Neural cell (in vitro differentiated cells): ENCODE data around the gene TPI1. TPM values are rescaled to one million over a fixed set of nuclear protein-coding genes. Genes with fewer than 3 reads are reported as not detected.
A peak's percentile ranks its signal among the peaks of the same experiment; 100 is the strongest.

ENCODE experiments used
- H2AFZ ChIP-seq: fragments of 200-600, 300-800 bp; sonication (generic), shearing (Covaris generic); 2 replicates; pipeline ENCODE4 v1.6.0; 2014; ENCODE audit warnings: low read depth, mild to moderate bottlenecking, antibody characterized with exemption, low read length, moderate library complexity
- H3F3A ChIP-seq: fragments of 200-600 bp; shearing (Covaris generic); 2 replicates; pipeline ENCODE4 v1.6.1; 2016; ENCODE audit warnings: mild to moderate bottlenecking, moderate library complexity, mixed read lengths, antibody characterized with exemption, low read length; ENCODE audit not compliant: insufficient read depth, poor library complexity, severe bottlenecking
- H3K27ac ChIP-seq: fragments of 200-600, 300-800 bp; sonication (generic), shearing (Covaris generic); 2 replicates; pipeline ENCODE4 v1.5.1; 2014; ENCODE audit warnings: mild to moderate bottlenecking, low read length, moderate library complexity
- H3K27me3 ChIP-seq: fragments of 300-800, 200-600 bp; sonication (generic), shearing (Covaris generic); 2 replicates; pipeline ENCODE4 v1.6.0; 2014; ENCODE audit warnings: mild to moderate bottlenecking, low read depth, low read length, moderate library complexity; ENCODE audit not compliant: insufficient read depth
- H3K36me3 ChIP-seq: fragments of 300-800, 200-600 bp; sonication (generic), shearing (Covaris generic); 2 replicates; pipeline ENCODE4 v1.5.1; 2014; ENCODE audit warnings: mild to moderate bottlenecking, antibody characterized with exemption, low read length, moderate library complexity; ENCODE audit not compliant: insufficient read depth
- H3K4me2 ChIP-seq: fragments of 300-800, 200-600 bp; sonication (generic), shearing (Covaris generic); 2 replicates; pipeline ENCODE4 v1.6.0; 2014; ENCODE audit warnings: mild to moderate bottlenecking, low read length
- H3K4me3 ChIP-seq: fragments of 300-800, 200-600 bp; sonication (generic), shearing (Covaris generic); 2 replicates; pipeline ENCODE4 v1.5.1; 2014; ENCODE audit warnings: mild to moderate bottlenecking, low read length, moderate library complexity
- H3K79me2 ChIP-seq: fragments of 200-600 bp; shearing (Covaris generic); replicated peaks from 2 replicates; pipeline ENCODE4 v1.6.0; 2014; ENCODE audit warnings: mild to moderate bottlenecking, low read length, moderate library complexity; ENCODE audit not compliant: insufficient read depth
- H3K9ac ChIP-seq: fragments of 300-800, 200-600 bp; sonication (generic), shearing (Covaris generic); 2 replicates; pipeline ENCODE4 v1.6.1; 2016; ENCODE audit warnings: mild to moderate bottlenecking, low read length, mixed read lengths
- H3K9me2 ChIP-seq: fragments of 200-600 bp; shearing (Covaris generic); 2 replicates; pipeline ENCODE4 v1.6.1; 2016; ENCODE audit warnings: mild to moderate bottlenecking, low read length, mixed read lengths; ENCODE audit not compliant: insufficient read depth
- H3K9me3 ChIP-seq: fragments of 200-600, 300-800 bp; sonication (generic), shearing (Covaris generic); 2 replicates; pipeline ENCODE4 v1.6.1; 2016; ENCODE audit warnings: mild to moderate bottlenecking, mixed run types, low read length, moderate library complexity, mixed read lengths
- H4K20me1 ChIP-seq: fragments of 200-600 bp; shearing (Covaris generic); 2 replicates; pipeline ENCODE4 v1.6.1; 2016; ENCODE audit warnings: mild to moderate bottlenecking, mixed run types; ENCODE audit not compliant: insufficient read depth
- CTCF ChIP-seq: fragments of 450-650 bp; IDR thresholded peaks from 2 replicates; pipeline ENCODE4 v1.5.1; 2014; ENCODE audit warnings: antibody characterized with exemption, mild to moderate bottlenecking, moderate library complexity; ENCODE audit not compliant: poor library complexity, severe bottlenecking
- EP300 ChIP-seq: fragments of 450-650 bp; conservative IDR thresholded peaks from 2 replicates; pipeline ENCODE4 v1.6.1; 2014; ENCODE audit warnings: antibody characterized with exemption, mild to moderate bottlenecking, moderate library complexity; ENCODE audit not compliant: poor library complexity, severe bottlenecking
- EZH2 ChIP-seq: fragments of 200-600, 300-800 bp; shearing (Covaris generic), sonication (generic); IDR thresholded peaks from 2 replicates; pipeline ENCODE4 v1.6.1; 2014; ENCODE audit warnings: antibody characterized with exemption, low read length, borderline replicate concordance, mild to moderate bottlenecking; ENCODE audit not compliant: insufficient read depth, poor library complexity, severe bottlenecking
- MXI1 ChIP-seq: fragments of 450-650 bp; conservative IDR thresholded peaks from 2 replicates; pipeline ENCODE4 v1.6.1; 2014; ENCODE audit warnings: antibody characterized with exemption, mild to moderate bottlenecking; ENCODE audit not compliant: poor library complexity, severe bottlenecking
- POLR2AphosphoS5 ChIP-seq: IDR thresholded peaks from 2 replicates; pipeline ENCODE4 v1.6.1; 2012
- RAD21 ChIP-seq: fragments of 450-650 bp; conservative IDR thresholded peaks from 2 replicates; pipeline ENCODE4 v1.6.1; 2014; ENCODE audit warnings: antibody characterized with exemption, mild to moderate bottlenecking, moderate library complexity
- REST ChIP-seq: IDR thresholded peaks from 2 replicates; pipeline ENCODE4 v1.6.1; 2012; ENCODE audit warnings: borderline replicate concordance
- SMC3 ChIP-seq: fragments of 450-650 bp; conservative IDR thresholded peaks from 2 replicates; pipeline ENCODE4 v1.6.1; 2014; ENCODE audit warnings: antibody characterized with exemption, mild to moderate bottlenecking, moderate library complexity; ENCODE audit not compliant: poor library complexity
- TAF1 ChIP-seq: IDR thresholded peaks from 2 replicates; pipeline ENCODE4 v1.6.1; 2012; ENCODE audit warnings: low read depth
- polyA plus RNA-seq: library from polyadenylated mRNA; depleted of rRNA; stranded (reverse); fragments of >200 nt; gene quantifications from 2 replicates; pipeline ENCODE4 v1.2.3, GENCODE V29; 2014

Gene TPI1
- polyA plus RNA-seq, 1 donor from 2014 or later: 288 TPM

- Histone ChIP-seq H3K4me2 (peak overlapping the region; percentile 98), H3K79me2 (peaks cover 30% of the 10 kb centered on the region)
Observed at GRCh38 chr12:6853626-6854025, 13.7 kb upstream of the TPI1 start.

GRCh38 chr12:6854036-6854435, 13.3 kb upstream of the TPI1 start:
- Histone ChIP-seq H4K20me1 (no peaks in the 10 kb centered on the region), H3K9me2 (no peaks in the 10 kb centered on the region), H3K9ac (peak overlapping the region; percentile 87), H3K9me3 (no peaks in the 10 kb centered on the region), H2AFZ (no peak overlapping the region), H3K4me2 (no peak overlapping the region), H3K27ac (peak overlapping the region; percentile 98), H3K36me3 (peaks cover 4% of the 10 kb centered on the region), H3K4me3 (peak overlapping the region; percentile 75), H3K79me2 (peaks cover 30% of the 10 kb centered on the region), H3F3A (peaks cover 5% of the 10 kb centered on the region), H3K27me3 (no peaks in the 10 kb centered on the region)
- no peak for TF ChIP-seq REST
- TF ChIP-seq EP300: no peak
- TF ChIP-seq EZH2: no peak
- TF ChIP-seq TAF1: no peak
- no peak for TF ChIP-seq POLR2AphosphoS5
- no peak for TF ChIP-seq MXI1
- TF ChIP-seq RAD21: no peak

More at GRCh38 chr12:6853626-6854025, 13.7 kb upstream of the TPI1 start:
- no peaks in the 10 kb centered on the region for H3K9me2 ChIP-seq
- H3K4me3 ChIP-seq: peak overlapping the region; percentile 75
- no peaks in the 10 kb centered on the region for H4K20me1 ChIP-seq
- H3K9me3 ChIP-seq: no peaks in the 10 kb centered on the region
- H2AFZ ChIP-seq: no peak overlapping the region
- no peaks in the 10 kb centered on the region for H3K27me3 ChIP-seq
- peak overlapping the region; percentile 98 for H3K27ac ChIP-seq
- H3K9ac ChIP-seq: peak overlapping the region; percentile 87
- peaks cover 4% of the 10 kb centered on the region for H3K36me3 ChIP-seq
- TF ChIP-seq EP300 (no peak), REST (no peak), POLR2AphosphoS5 (no peak), CTCF (no peak), TAF1 (no peak), EZH2 (no peak), MXI1 (no peak), RAD21 (no peak), SMC3 (no peak)
- peaks cover 5% of the 10 kb centered on the region for H3F3A ChIP-seq
